Pancreas (tissue), 10 donors: ENCODE results near the gene KCNMB3. TPM values are rescaled to one million over a fixed set of nuclear protein-coding genes. Genes with fewer than 3 reads are reported as not detected.
"Not testable (repeated sequence)": the region's sequence is repeated elsewhere in the genome, so short reads cannot be mapped to it uniquely, and the experiment has no call there.

Experiments
- ATAC-seq, 4 donors: fragments of 200-7000 bp; cut with Tn5 transposase; one replicate each; pipeline versions ENCODE4 v1.8.0 to v1.9.1; 2020; ENCODE audit warnings: mild to moderate bottlenecking in 4 of 4, moderate library complexity in 4 of 4
- DNase-seq, 6 donors: peaks; one replicate each; pipeline ENCODE4 v3.0.0-alpha.2; 2020
- FAIRE-seq: peaks from 2 replicates; lab custom pipeline; 2012; peaks lifted over from hg19 to GRCh38; lab: Jason Lieb, UNC
- H3K27ac ChIP-seq, 4 donors: fragments of 200-600 bp; sonication (generic); 1 replicate in 3 of 4; 2 replicates in 1 of 4; pipeline versions ENCODE4 v1.5.0 to v1.8.0; 2020
- H3K27me3 ChIP-seq, 4 donors: fragments of 200-600 bp; one replicate each; pipeline ENCODE4 v1.8.0; 2021
- H3K36me3 ChIP-seq, 3 donors: fragments of 200-600 bp; sonication (generic) in 1 of 3; one replicate each; pipeline versions ENCODE4 v1.5.0 to v1.8.0; 2020 to 2021
- H3K4me1 ChIP-seq, 3 donors: fragments of 200-600 bp; one replicate each; pipeline ENCODE4 v1.8.0; 2021
- H3K4me3 ChIP-seq, 4 donors: fragments of 200-600 bp; sonication (generic) in 2 of 4; one replicate each; pipeline versions ENCODE4 v1.5.0 to v1.8.0; 2020 to 2021
- H3K9me3 ChIP-seq, 4 donors: fragments of 200-600 bp; one replicate each; pipeline ENCODE4 v1.8.0; 2021
- CTCF ChIP-seq, 4 donors: fragments of 200-600 bp; sonication (generic) in 3 of 4; IDR thresholded peaks; one replicate each; pipeline versions ENCODE4 v1.5.0 to v1.8.0; 2021; ENCODE audit warnings: antibody characterized with exemption in 4 of 4
- WGBS, 2 donors: extraction: QIAGEN DNeasy Blood & Tissue Kit; methylation state at CpG; one replicate each; pipeline ENCODE4 v1.1.7; 2013; 5-methylcytosine and 5-hydroxymethylcytosine counted together
- intact Hi-C, 3 donors: fragments of 100-400 bp; cut with DNase I; formaldehyde crosslinking; loops; one replicate each; pipeline versions ENCODE4 v1.11.1 to v1.14.2; 2022
- polyA plus RNA-seq, 2 donors: library from polyadenylated mRNA; stranded (reverse); fragments of 200-250 nt; gene quantifications; one replicate each; pipeline ENCODE4 v1.2.3, GENCODE V29; 2013
- total RNA-seq, 6 donors: library from RNA; stranded (reverse); fragmentation: NEBNext Ultra II Directional in 4 of 6; extraction: Animal tissue kit (Norgen Biotek cat#: 25700) in 4 of 6; gene quantifications; one replicate each; pipeline versions ENCODE4 v1.2.1 to v1.2.4, GENCODE V29; 2021 to 2023
- donor health status: healthy with polysubstance abuse.
- donor health status: DM: no; HTN: no; CAD: no; lungs with moderate emphysema.
- donor health status: DM: no; HTN: no; CAD: no.
- donor health status: control.
- donor health status: control.
- donor health status: Bipolar disorder and iron deficiency.
- donor health status: DM: yes; HTN: yes; CAD: no.
- donor health status: DM: no; HTN: no; CAD: no.
- donor health status: DM: no; HTN: no; CAD: no.
- donor health status: DM: yes; HTN: yes; CAD: no.

The KCNMB3 gene
- total and polyA plus RNA-seq, 8 donors: 1.4 to 7.8 (median 3.2) TPM

- H3K27ac ChIP-seq: no peak overlapping the region
- H3K9me3 ChIP-seq: no peaks in the 10 kb centered on the region
- no peaks in the 10 kb centered on the region for H3K4me1 ChIP-seq
- ATAC-seq (no peak), FAIRE-seq (no peak), DNase-seq (no peak)
- H3K36me3 ChIP-seq: no peaks in the 10 kb centered on the region
- H3K4me3 ChIP-seq: no peak overlapping the region
- WGBS, 2 donors: 87 to 97% methylated on average over 1 of the region's 1 CpG
- intact Hi-C loops: no loop called here
- no peaks in the 10 kb centered on the region for H3K27me3 ChIP-seq
- no peak for TF ChIP-seq CTCF (IDR thresholded peaks at IDR 0.05)
These were observed 28.9 kb upstream of the KCNMB3 start for GRCh38 chr3:179279837-179280236.

GRCh38 chr3:179278932-179279693 lies 28.2 kb upstream of the KCNMB3 start:
- intact Hi-C loops: no loop called here
- DNase-seq (no peak), ATAC-seq (no peak), FAIRE-seq (no peak)
- H3K4me1 ChIP-seq: no peaks in the 10 kb centered on the region
- no peak overlapping the region for H3K4me3 ChIP-seq
- no peaks in the 10 kb centered on the region for H3K27me3 ChIP-seq
- no peak overlapping the region for H3K27ac ChIP-seq
- 57 to 63% methylated on average over 4 of the region's 4 CpGs for WGBS, 2 donors
- no peaks in the 10 kb centered on the region for H3K36me3 ChIP-seq
- no peak for TF ChIP-seq CTCF (IDR thresholded peaks at IDR 0.05)
- H3K9me3 ChIP-seq: no peaks in the 10 kb centered on the region

- intact Hi-C loops: no loop called here
- no peaks in the 10 kb centered on the region for H3K27me3 ChIP-seq
- DNase-seq: no peak
- no peak overlapping the region for H3K27ac ChIP-seq
- H3K36me3 ChIP-seq: no peaks in the 10 kb centered on the region
- no peak for FAIRE-seq
- ATAC-seq: no peak
- H3K4me1 ChIP-seq: no peaks in the 10 kb centered on the region
- H3K9me3 ChIP-seq: no peaks in the 10 kb centered on the region
- H3K4me3 ChIP-seq: no peak overlapping the region
- 89 to 94% methylated on average over 1 of the region's 1 CpG for WGBS, 2 donors
- TF ChIP-seq CTCF (IDR thresholded peaks at IDR 0.05): no peak
These were observed 27.2 kb upstream of the KCNMB3 start for GRCh38 chr3:179278151-179278550.

- TF ChIP-seq CTCF (IDR thresholded peaks at IDR 0.05): no peak
- no peaks in the 10 kb centered on the region for H3K4me1 ChIP-seq
- no peak overlapping the region for H3K4me3 ChIP-seq
- no peak overlapping the region for H3K27ac ChIP-seq
- DNase-seq (no peak), FAIRE-seq (no peak), ATAC-seq (no peak)
- intact Hi-C loops: no loop called here
- WGBS, 2 donors: 73 to 79% methylated on average over 3 of the region's 3 CpGs
- H3K9me3 ChIP-seq: no peaks in the 10 kb centered on the region
- no peaks in the 10 kb centered on the region for H3K36me3 ChIP-seq
- no peaks in the 10 kb centered on the region for H3K27me3 ChIP-seq
These were observed 25.8 kb upstream of the KCNMB3 start for GRCh38 chr3:179276743-179277142.

- H3K27ac ChIP-seq: no peak overlapping the region
- no peaks in the 10 kb centered on the region for H3K9me3 ChIP-seq
- no peaks in the 10 kb centered on the region for H3K36me3 ChIP-seq
- 53 to 59% methylated on average over 3 of the region's 3 CpGs for WGBS, 2 donors
- intact Hi-C loops: no loop called here
- H3K27me3 ChIP-seq: no peaks in the 10 kb centered on the region
- H3K4me3 ChIP-seq: no peak overlapping the region
- no peak for ATAC-seq
- TF ChIP-seq CTCF (IDR thresholded peaks at IDR 0.05): no peak
- no peak for FAIRE-seq
- H3K4me1 ChIP-seq: no peaks in the 10 kb centered on the region
- DNase-seq: no peak
These were observed 25.1 kb upstream of the KCNMB3 start for GRCh38 chr3:179276001-179276400.

- H3K4me3 ChIP-seq, DNase-seq, intact Hi-C loops, H3K27me3 ChIP-seq, ATAC-seq, FAIRE-seq, H3K4me1 ChIP-seq, H3K9me3 ChIP-seq, H3K36me3 ChIP-seq, H3K27ac ChIP-seq: not testable (repeated sequence)
- 90 to 92% methylated on average over 2 of the region's 2 CpGs for WGBS, 2 donors
These were observed 23.5 kb upstream of the KCNMB3 start for GRCh38 chr3:179274434-179274833.
